Central memory CD8-positive, alpha-beta T cell (primary cell): ENCODE data around the gene RGS3.

Source experiments
- ATAC-seq: fragments of 150-1000 bp; cut with Tn5 transposase; replicated peaks from 2 replicates; pipeline ENCODE4 v1.10.0; 2022; ENCODE audit warnings: mild to moderate bottlenecking, moderate FRiP score, moderate number of reproducible peaks; ENCODE audit not compliant: poor library complexity, severe bottlenecking; ENCODE audit errors: extremely low read depth
- DNase-seq, 2 donors: peaks; one replicate each; pipeline ENCODE4 v3.0.0; 2021; ENCODE audit warnings: low spot score in 2 of 2
- H3K27ac Mint-ChIP-seq: one replicate; pipeline ENCODE4 v1.8.0; 2022; ENCODE audit warnings: low read depth, mild to moderate bottlenecking, moderate library complexity, mixed read lengths
- H3K27me3 Mint-ChIP-seq: one replicate; pipeline ENCODE4 v1.8.0; 2022; ENCODE audit warnings: mixed read lengths
- H3K36me3 Mint-ChIP-seq: one replicate; pipeline ENCODE4 v1.8.0; 2022; ENCODE audit warnings: mild to moderate bottlenecking, moderate library complexity, mixed read lengths; ENCODE audit not compliant: insufficient read depth
- H3K4me1 Mint-ChIP-seq: one replicate; pipeline ENCODE4 v1.8.0; 2022; ENCODE audit warnings: mixed read lengths
- H3K4me3 Mint-ChIP-seq: one replicate; pipeline ENCODE4 v1.8.0; 2022; ENCODE audit warnings: mild to moderate bottlenecking, moderate library complexity, mixed read lengths
- H3K9me3 Mint-ChIP-seq: one replicate; pipeline ENCODE4 v1.8.0; 2022; ENCODE audit warnings: mixed read lengths

RGS3 gene

DNA sequence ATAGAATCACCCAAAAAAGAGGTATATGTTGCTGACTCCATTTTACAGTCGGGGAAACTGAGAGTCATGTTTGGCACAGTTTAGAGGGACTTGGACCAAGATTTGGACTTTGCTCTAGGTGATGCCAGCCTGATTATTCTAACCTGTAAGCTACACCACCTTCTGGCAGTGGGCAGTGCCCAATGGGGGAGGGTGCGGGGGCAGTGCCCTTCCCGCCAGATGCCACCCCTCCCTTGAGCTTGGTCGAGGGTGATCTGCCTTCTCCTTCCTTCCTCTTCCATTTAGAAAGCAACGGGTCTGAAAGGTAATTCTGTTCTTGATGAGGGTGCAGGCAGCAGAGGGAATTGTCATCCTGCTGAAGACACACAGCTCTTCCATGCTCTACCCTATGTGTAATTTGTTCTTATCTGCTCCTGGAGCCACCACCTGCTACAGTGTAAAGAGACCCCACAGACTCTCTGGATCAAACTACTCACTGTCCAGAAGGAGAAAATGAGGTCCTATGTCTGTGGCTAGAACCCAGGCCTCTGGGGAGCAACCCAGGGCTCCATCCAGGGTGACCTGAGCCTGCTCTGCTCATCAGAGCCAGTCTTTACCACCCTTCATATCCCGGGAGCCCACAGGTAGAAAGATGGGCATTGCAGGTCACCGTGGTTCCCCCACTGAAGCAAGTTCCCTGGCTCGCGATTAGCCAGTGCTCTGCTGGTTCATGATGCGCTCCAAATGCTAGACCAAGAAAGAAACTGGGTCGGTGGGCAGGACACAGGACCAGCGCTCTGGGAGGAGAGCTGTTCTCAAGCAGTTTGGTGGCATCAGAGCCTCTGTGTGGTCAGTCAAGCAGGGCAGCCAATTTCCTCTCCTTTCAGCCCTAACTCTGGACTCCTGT, 156.2 kb downstream of the RGS3 start:
- Mint-ChIP-seq H3K36me3 (no peaks in the 10 kb centered on the region), H3K9me3 (no peaks in the 10 kb centered on the region), H3K4me3 (no peak overlapping the region), H3K4me1 (no peaks in the 10 kb centered on the region), H3K27ac (no peak overlapping the region), H3K27me3 (peaks cover 34% of the 10 kb centered on the region)
- ATAC-seq (no peak), DNase-seq (no peak)

- no peak for ATAC-seq
- H3K36me3 Mint-ChIP-seq = no peaks in the 10 kb centered on the region
- no peaks in the 10 kb centered on the region for H3K4me1 Mint-ChIP-seq
- H3K27ac Mint-ChIP-seq = no peak overlapping the region
- H3K27me3 Mint-ChIP-seq = peaks cover 34% of the 10 kb centered on the region
- no peak overlapping the region for H3K4me3 Mint-ChIP-seq
- DNase-seq = no peak
- no peaks in the 10 kb centered on the region for H3K9me3 Mint-ChIP-seq
Measured at GRCh38 chr9:113620377-113621161, 157.0 kb downstream of the RGS3 start.

DNA sequence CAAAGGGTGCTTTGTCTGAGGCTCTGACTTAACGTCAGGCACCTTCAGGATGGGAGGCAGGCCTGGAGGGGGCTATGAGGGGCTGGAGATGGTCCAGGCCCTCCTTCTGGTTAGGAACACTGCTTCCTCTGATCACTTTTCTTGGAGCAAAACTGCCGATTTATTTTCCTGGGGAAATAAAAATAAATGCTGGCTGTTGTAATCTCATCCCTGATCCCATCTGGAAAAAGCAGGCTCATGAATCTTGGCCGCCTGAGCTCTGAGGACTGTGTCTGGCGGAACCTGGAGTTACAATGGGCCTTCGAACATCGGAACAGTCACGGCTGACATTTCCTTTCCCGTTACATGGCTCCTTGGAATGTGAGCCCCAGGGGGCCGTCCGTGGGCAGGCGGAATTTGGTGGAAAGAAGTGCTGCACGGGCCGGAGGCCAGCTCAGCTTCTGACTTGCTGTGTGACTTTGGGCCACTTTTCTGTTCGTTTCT, 157.8 kb downstream of the RGS3 start:
- H3K36me3 Mint-ChIP-seq = no peaks in the 10 kb centered on the region
- DNase-seq = no peak
- no peaks in the 10 kb centered on the region for H3K9me3 Mint-ChIP-seq
- H3K27ac Mint-ChIP-seq = no peak overlapping the region
- no peaks in the 10 kb centered on the region for H3K4me1 Mint-ChIP-seq
- no peak overlapping the region for H3K4me3 Mint-ChIP-seq
- no peak for ATAC-seq
- H3K27me3 Mint-ChIP-seq = peaks cover 34% of the 10 kb centered on the region

DNA sequence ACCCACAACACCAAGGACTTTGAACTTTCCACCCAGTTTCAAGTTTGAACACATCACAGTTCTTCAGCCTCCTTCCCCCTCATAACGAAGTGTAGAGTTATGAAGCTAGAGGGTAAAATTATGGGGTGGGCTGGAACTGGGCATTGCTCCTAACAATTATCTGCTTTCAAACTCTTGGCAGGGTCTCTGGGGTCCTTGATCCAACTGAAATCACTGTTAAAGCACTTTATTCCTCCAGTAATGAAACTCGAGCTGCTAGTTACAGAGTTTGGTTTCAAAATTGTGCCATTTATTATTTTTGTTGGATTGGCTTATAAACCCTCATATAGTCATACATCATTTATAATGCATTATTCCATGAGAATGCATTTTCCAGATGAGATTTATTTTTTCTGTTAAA, 158.5 kb downstream of the RGS3 start:
- ATAC-seq (no peak), DNase-seq (no peak)
- no peaks in the 10 kb centered on the region for H3K9me3 Mint-ChIP-seq
- no peaks in the 10 kb centered on the region for H3K36me3 Mint-ChIP-seq
- no peaks in the 10 kb centered on the region for H3K4me1 Mint-ChIP-seq
- H3K4me3 Mint-ChIP-seq = no peak overlapping the region
- no peak overlapping the region for H3K27ac Mint-ChIP-seq
- peaks cover 34% of the 10 kb centered on the region for H3K27me3 Mint-ChIP-seq

- DNase-seq (no peak), ATAC-seq (no peak)
- Mint-ChIP-seq H3K9me3 (no peaks in the 10 kb centered on the region), H3K4me3 (no peak overlapping the region), H3K4me1 (no peaks in the 10 kb centered on the region), H3K36me3 (no peaks in the 10 kb centered on the region), H3K27ac (no peak overlapping the region), H3K27me3 (peaks cover 34% of the 10 kb centered on the region)
Measured at GRCh38 chr9:113622600-113623400, 159.3 kb downstream of the RGS3 start.

DNA sequence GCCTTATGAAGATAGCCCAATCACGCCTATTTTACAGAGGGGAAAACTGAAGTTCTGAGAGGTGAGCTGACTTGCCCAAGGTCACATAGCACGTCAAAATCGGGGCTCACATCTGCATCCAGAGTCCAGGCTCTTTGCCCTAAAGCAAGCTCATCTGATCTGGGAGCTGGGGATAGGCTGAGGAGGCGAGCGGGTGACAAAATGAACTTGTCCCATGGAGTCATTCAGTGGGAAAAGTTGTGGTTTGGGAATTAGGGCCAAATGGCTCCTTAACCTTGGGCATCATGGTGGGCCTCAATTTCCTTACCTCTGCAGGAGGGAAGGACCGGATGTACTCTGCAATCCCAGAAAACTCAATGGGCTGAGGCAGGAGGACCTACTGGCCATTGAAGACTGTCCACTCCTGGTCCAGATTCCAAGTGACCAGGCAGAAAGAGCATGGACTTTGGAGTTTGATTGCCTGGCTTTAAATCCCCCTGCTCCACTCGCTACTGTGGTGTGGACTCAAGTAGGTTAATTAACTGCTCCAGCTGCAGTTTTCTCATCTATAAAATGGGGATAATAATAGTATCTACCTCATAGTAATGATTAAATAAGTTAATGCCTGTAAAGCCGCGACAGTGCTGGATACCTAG, 160.4 kb downstream of the RGS3 start:
- H3K36me3 Mint-ChIP-seq = no peaks in the 10 kb centered on the region
- no peaks in the 10 kb centered on the region for H3K9me3 Mint-ChIP-seq
- DNase-seq = no peak
- H3K27ac Mint-ChIP-seq = no peak overlapping the region
- ATAC-seq = no peak
- H3K27me3 Mint-ChIP-seq = peaks cover 41% of the 10 kb centered on the region
- H3K4me3 Mint-ChIP-seq = no peak overlapping the region
- H3K4me1 Mint-ChIP-seq = no peaks in the 10 kb centered on the region

DNA sequence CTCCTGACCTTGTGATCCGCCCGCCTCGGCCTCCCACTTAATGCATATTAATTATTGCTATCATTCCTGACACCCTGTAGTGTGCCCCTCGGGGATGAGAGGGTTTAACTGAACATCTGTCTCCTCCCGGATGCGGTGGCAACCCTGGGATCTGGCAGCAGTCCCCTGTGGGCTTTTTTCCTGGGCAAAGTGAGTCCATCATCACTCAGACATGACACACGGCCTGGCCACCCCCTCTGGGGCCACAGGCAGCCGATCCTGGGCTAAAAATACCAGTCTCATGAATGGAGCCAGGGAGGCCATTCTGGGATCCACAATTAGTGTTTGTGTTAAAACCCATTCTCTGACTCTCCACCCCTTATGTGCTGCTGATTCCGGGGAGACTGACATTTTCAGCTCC, 161.2 kb downstream of the RGS3 start:
- no peak overlapping the region for H3K4me3 Mint-ChIP-seq
- DNase-seq = no peak
- H3K27ac Mint-ChIP-seq = no peak overlapping the region
- no peak for ATAC-seq
- H3K27me3 Mint-ChIP-seq = peaks cover 40% of the 10 kb centered on the region
- H3K4me1 Mint-ChIP-seq = no peaks in the 10 kb centered on the region
- no peaks in the 10 kb centered on the region for H3K36me3 Mint-ChIP-seq
- H3K9me3 Mint-ChIP-seq = no peaks in the 10 kb centered on the region

DNA sequence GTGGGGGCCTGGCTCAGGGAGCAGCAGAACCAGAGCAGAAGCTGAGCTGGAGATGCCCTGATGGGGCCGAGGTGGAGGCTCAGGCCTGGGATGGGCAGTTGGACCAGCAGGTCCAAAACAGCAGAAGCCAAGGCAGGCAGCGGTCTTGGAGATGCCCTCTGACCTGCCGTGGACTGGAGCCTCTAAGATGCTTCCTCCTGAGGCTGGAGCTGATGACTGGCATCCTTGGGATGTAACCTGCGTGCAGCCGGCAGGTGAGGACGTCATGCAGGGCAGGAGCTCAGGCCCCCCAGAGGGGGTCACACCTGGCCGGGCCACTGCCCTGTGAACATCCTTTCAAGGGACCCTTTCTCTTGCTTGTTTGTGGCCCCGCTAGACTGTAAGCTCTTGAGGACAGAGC, 162.0 kb downstream of the RGS3 start:
- DNase-seq (no peak), ATAC-seq (no peak)
- H3K4me3 Mint-ChIP-seq = no peak overlapping the region
- peaks cover 37% of the 10 kb centered on the region for H3K27me3 Mint-ChIP-seq
- H3K36me3 Mint-ChIP-seq = no peaks in the 10 kb centered on the region
- H3K27ac Mint-ChIP-seq = no peak overlapping the region
- no peaks in the 10 kb centered on the region for H3K4me1 Mint-ChIP-seq
- H3K9me3 Mint-ChIP-seq = no peaks in the 10 kb centered on the region

- Mint-ChIP-seq H3K9me3 (no peaks in the 10 kb centered on the region), H3K27ac (no peak overlapping the region), H3K4me1 (no peaks in the 10 kb centered on the region), H3K27me3 (peaks cover 30% of the 10 kb centered on the region), H3K36me3 (no peaks in the 10 kb centered on the region), H3K4me3 (no peak overlapping the region)
- ATAC-seq (no peak), DNase-seq (no peak)
Measured at GRCh38 chr9:113626735-113627495, 163.4 kb downstream of the RGS3 start.

GRCh38 chr9:113628621-113629020, 165.1 kb downstream of the RGS3 start:
- Mint-ChIP-seq H3K4me3 (no peak overlapping the region), H3K27me3 (peaks cover 44% of the 10 kb centered on the region), H3K9me3 (no peaks in the 10 kb centered on the region), H3K36me3 (no peaks in the 10 kb centered on the region), H3K4me1 (no peaks in the 10 kb centered on the region), H3K27ac (no peak overlapping the region)
- ATAC-seq (no peak), DNase-seq (no peak)

DNA sequence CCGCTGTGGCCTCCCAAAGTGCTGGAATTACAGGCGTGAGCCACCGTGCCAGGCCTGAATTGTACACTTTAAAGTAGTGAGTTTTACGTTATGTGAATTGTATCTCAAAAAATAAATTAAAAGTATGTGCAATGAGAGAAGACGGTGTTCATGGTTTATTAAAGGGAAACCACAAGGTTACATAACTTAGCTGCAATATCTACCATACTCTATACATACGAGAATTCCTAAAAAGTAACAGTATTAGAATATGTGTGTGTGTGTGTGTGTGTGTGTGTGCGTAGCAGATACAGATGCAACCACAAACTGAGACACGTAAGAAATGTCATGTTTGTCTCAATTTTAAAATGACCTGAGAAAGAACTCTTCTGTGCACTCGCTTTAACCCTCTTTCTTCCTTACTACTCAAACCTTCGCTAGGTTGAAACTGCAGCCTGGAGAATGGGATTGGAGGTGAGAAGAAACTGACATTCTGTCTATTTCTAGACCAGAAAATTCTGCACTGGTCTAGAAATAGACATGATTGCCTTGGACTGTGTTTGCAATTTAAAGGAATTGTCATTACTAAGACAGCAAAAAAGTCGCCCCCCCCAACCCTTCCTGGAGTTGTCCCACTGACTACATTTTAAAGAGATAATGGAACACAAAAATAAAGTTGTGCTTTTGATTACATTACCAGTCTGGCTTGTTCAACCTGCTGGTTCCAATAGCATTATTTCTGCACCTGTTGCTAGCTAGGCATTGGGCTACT, 167.0 kb downstream of the RGS3 start:
- DNase-seq (no peak), ATAC-seq (no peak)
- Mint-ChIP-seq H3K4me1 (no peaks in the 10 kb centered on the region), H3K4me3 (no peak overlapping the region), H3K27ac (no peak overlapping the region), H3K9me3 (no peaks in the 10 kb centered on the region), H3K36me3 (no peaks in the 10 kb centered on the region), H3K27me3 (peaks cover 63% of the 10 kb centered on the region)
